Measurements from ENCODE around the gene DCC.

Gene DCC, protein sequence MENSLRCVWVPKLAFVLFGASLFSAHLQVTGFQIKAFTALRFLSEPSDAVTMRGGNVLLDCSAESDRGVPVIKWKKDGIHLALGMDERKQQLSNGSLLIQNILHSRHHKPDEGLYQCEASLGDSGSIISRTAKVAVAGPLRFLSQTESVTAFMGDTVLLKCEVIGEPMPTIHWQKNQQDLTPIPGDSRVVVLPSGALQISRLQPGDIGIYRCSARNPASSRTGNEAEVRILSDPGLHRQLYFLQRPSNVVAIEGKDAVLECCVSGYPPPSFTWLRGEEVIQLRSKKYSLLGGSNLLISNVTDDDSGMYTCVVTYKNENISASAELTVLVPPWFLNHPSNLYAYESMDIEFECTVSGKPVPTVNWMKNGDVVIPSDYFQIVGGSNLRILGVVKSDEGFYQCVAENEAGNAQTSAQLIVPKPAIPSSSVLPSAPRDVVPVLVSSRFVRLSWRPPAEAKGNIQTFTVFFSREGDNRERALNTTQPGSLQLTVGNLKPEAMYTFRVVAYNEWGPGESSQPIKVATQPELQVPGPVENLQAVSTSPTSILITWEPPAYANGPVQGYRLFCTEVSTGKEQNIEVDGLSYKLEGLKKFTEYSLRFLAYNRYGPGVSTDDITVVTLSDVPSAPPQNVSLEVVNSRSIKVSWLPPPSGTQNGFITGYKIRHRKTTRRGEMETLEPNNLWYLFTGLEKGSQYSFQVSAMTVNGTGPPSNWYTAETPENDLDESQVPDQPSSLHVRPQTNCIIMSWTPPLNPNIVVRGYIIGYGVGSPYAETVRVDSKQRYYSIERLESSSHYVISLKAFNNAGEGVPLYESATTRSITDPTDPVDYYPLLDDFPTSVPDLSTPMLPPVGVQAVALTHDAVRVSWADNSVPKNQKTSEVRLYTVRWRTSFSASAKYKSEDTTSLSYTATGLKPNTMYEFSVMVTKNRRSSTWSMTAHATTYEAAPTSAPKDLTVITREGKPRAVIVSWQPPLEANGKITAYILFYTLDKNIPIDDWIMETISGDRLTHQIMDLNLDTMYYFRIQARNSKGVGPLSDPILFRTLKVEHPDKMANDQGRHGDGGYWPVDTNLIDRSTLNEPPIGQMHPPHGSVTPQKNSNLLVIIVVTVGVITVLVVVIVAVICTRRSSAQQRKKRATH (N-terminal part only)

DNA sequence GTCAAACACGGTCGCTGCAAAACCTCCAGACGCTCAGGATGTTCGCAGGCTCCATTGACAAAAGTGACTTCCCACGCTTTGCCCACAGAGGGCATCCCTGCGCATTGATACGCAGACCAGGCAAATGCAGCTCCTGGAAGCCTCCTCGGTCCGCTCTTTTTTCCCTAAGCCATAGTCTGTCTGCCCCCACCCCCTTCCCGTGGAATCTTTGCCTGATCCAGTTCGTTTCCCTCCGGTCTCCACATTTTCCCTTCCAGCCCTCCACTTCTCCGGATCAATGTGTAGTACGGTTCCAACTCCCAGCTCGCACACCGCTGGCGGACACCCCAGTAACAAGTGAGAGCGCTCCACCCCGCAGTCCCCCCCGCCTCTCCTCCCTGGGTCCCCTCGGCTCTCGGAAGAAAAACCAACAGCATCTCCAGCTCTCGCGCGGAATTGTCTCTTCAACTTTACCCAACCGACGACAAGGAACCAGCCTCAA, at the start of gene DCC:
Gene DCC, plus strand, starts transcription at position 307 of the 481 bp plus-strand sequence. CDS start 591 bp downstream, outside the sequence.
- peak; percentile 1 for DNase-seq (ENCODE audit: low read depth, low spot score)
- no peak within 1 kb of the TSS for H3K27ac ChIP-seq

DNA sequence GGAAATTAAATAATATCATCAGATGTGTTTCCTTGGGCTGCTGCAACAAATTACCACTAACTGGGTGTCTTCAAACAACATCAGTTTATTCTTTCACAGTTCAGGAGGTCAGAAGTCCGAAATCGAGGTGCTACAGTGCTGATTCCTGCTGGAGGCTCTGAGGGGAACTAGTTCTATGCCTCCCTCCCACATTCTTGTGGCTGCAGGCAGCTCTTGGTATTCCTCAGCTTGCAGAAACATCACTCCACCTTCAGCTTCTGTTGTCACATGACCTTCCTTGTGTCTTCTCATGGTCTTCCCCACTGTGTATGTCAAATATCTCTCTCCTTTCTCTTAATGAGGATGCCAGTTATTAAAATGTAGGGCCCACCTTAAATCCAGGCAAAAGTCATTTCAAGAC, 29.3 kb upstream of the DCC start:
- DNase-seq (ENCODE audit: low read depth, low spot score) = no peak
- no peak overlapping the region for H3K27ac ChIP-seq

DNA sequence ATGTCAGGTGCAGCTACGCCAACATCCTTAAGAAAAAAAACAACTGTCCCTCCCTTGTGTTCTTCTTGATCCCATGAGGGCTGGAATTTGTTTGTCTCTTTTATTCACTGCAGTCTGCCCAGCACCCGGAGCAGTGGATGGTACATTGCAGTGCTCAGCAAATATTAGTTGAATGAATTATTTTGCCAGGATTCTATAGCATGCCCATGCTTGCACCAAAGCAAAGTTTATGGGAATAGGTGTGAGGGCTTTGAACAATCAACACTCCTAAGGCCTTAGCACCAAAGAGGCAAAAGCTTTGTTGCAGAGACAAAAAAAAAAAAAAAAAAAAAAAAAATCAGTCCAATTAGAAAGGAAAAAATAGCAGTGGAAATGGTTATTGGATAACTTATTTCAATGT, 28.7 kb upstream of the DCC start:
- no peak overlapping the region for H3K27ac ChIP-seq
- no peak for DNase-seq (ENCODE audit: low read depth, low spot score)

DNA sequence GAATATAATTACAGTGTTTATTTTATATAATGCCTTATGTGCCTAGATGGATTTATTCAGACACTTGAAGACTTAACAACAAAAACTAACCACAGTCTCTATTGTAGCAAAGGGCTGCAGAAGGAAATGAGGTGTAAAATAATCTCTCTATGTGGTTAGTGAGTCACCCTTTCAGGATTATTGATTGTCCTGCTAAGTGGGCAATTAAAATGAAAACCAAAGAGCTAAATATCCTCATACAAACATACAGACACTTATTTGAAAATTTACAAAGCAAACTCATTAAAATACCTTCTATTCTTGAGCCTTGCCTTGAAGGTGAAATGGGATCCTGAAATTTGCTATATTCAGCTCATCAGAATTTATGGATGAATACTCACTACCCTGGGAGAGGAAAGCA, 27.7 kb upstream of the DCC start:
- DNase-seq (ENCODE audit: low read depth, low spot score) = no peak
- H3K27ac ChIP-seq = peak overlapping the region; percentile 3

DNA sequence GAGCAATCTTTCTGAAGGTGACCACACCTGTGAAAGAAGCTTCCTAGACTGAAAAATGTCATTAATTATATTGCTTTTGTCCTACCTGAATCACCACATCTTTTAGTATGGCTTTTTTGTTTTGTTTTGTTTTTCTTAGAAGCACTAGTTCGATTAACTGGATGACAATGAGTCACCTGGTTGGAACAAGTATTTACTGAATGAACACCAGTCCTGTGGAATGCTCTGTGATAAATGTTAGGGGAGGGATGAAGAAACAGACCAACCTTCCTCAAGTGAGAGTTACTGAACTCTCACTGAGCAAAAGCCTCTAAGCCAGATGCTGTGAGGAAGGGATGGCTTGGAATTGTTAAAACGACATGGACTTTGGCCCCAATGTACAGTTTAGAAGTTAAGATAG, 26.8 kb upstream of the DCC start:
- H3K27ac ChIP-seq = peak overlapping the region; percentile 3
- DNase-seq (ENCODE audit: low read depth, low spot score) = no peak

DNA sequence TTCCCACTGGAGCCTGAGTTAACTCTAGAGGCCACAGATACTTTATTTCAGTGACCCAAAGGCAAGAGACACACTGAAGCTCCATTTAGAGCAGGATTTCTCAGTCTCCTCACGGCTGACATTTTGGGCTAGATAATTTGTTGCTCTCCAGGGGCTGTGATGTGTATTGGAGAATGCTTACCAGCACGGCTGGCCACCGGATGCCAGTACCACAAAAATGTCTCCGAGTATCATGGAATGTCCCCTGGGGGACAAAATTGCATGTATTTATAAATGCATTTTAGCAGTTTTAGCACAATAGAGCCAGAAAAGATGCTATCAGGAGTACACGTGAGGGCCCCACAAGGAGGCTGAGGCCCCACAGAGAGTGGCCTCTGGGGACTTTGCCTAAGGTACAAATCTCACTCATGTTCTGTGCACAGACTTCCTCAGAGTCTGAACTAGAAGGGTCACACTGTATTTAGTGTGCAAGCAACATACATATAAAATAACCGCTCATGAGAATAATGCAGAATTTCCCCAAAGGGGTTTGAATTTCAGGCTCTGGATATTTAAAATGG, 20.5 kb upstream of the DCC start:
- DNase-seq (ENCODE audit: low read depth, low spot score) = no peak
- no peak overlapping the region for H3K27ac ChIP-seq

DNA sequence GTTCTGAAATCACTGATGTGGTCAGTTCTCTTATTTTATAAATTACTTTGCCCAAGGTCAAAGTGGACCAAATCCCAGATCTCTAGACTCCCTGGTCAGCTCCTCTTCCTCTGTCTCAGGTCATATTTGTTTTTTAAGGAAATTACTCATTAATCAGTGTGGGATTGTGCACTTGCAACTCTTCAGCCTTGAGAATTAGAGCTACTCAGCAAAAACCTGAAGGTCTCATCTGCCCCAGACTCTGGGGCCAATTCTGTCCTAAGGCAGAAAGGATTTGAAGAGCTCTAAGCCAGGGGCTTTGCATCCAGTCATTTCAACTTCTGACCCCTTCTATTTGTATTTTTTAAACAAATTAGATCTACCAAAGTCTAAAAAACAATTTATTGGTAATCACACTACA, 17.7 kb upstream of the DCC start:
- no peak for DNase-seq (ENCODE audit: low read depth, low spot score)
- no peak overlapping the region for H3K27ac ChIP-seq

DNA sequence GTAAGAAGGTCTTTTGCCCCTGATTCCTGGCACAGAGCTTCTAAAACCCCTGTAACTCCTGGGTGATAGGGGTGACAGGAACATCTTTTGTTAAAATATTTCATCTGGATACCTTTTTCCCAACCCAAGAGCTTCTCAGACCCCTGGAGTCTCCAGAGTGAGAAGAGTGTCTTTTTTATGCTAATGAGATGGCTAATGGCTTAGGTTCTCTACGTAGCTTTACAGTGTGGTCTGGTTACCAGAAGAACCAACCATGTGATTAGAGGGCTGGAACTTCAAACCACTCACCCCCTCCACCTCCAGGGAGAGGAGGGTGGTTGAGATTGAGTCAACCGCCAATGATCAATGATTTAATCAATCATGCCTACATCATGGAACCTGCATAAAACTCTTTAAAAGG, 16.2 kb upstream of the DCC start:
- DNase-seq (ENCODE audit: low read depth, low spot score) = no peak
- no peak overlapping the region for H3K27ac ChIP-seq

DNA sequence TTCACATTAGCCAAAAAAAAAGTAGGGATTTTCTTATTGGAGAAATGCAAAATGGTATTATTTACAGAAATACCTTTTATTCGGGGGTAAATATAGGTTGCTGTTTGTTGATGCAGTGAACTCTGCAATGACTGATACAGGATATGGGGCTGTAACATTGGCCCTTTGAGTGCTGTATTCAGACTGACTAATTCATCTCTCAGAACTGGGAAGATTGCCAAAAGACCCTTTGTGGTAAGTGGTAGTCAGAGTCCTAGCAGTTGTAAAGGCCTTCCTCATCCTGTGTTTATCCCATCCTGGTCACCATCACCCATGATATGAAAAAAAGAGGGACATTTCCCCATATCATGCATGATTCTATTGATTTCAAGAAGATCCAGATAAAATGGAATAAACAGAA, 14.0 kb upstream of the DCC start:
- H3K27ac ChIP-seq = no peak overlapping the region
- no peak for DNase-seq (ENCODE audit: low read depth, low spot score)

DNA sequence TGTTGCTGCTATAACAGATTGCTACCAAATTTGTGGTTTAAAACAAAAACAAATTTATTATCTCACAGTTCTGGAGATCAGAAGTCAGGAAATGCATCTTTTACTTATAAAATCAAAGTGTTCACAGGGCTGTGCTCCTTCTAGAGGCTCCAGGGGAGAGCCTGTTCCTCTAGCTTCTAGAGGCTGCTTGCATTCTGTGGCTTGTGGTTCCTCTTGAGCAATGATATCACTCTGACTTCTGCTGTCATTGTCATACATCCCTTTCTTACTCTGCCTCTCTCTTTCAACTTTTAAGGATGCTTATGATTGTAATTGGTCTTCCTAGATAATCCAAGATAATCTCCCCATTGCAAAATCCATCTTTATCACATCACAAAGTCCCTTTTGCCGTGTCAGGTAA, 6.1 kb upstream of the DCC start:
- H3K27ac ChIP-seq = no peak overlapping the region
- no peak for DNase-seq (ENCODE audit: low read depth, low spot score)

DNA sequence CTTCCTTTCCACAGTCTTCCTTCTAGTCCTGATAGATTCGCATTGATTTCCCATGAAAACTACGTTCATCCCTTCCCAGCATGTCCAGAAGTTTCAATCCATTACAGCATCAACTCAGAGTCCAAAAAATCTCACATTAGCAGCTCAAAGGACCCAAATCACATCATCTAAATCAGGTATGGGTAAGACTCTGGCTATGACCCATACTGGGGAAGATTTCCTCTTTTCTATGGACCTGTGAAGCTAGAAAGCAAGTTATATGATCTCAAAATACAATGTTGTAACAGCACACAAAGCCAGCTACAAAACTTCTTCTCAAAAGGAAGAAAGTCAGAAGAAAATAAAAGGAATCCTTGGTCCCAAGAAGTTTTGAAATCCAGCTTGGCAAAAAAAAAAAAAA, 5.7 kb upstream of the DCC start:
- DNase-seq (ENCODE audit: low read depth, low spot score) = no peak
- no peak overlapping the region for H3K27ac ChIP-seq

DNA sequence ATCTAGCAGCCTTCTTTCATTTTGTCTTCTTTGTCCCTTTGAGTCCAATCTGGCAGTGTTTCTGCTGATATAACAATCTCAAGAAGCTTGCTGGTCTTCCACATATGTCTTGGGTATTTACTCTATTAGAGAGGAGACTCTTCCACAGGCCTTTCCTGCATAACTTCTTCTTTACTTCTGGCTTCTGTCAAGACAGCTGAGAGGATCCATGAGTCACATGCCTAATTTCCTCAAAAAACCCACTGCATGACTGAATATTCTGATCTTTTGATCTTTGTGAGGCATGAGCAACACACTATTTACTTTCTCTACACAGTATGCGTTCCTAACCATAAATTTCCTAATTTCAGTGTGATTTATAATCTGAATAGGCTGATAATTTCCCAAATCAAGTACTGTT, 5.1 kb upstream of the DCC start:
- no peak overlapping the region for H3K27ac ChIP-seq
- no peak for DNase-seq (ENCODE audit: low read depth, low spot score)

DNA sequence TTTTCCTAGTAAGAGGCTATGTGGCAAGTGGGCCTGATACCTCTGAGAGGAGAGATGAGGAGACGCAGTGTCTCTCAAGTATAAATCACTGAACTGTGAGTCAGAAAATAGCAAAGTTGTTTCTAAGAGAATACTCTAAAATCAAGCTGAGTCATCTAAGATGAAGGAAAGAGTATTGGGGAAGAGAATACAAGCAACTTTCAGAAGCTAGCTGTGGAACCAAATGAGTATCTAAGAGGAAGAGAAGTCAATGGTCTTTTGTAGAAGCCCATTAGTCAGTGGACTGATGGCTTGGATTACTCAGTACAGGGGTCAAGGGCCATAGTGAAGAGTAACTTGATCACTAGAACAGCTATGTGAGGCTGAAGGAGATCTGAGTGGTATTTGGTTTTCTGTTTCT, 2.7 kb upstream of the DCC start:
- H3K27ac ChIP-seq = no peak overlapping the region
- DNase-seq (ENCODE audit: low read depth, low spot score) = no peak

DNA sequence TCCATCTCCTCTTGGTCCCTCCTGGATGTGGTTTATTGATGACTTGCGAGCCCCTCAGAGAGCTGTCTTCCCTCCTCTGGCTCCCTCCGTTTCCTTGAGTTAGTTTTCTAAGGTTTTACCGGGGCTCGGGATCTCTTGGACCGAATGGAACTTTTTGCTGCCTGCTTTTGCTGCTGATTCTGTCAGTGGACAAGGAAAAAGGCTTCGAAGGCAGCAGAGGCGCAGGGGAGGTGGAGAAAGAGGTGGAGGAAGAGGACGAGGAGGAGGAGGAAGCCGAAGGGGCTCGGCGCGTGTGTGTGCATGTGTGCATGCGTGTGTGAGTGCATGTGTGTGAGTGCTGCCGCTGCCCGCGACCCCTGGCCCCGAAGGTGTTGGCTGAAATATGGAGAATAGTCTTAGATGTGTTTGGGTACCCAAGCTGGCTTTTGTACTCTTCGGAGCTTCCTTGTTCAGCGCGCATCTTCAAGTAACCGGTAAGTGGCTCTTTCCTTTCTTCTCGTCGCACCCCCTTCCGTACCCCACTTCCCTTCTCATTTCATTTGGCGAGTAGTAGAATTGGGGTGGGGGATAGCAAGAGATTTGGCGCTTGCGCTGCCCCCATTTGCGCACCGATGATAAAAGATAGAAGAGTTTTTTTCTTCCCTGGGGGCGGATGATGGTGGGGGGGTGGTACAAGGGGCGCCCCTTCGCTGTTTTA, 557 bp downstream of the DCC start:
- DNase-seq (ENCODE audit: low read depth, low spot score) = no peak
- H3K27ac ChIP-seq = no peak overlapping the region

DNA sequence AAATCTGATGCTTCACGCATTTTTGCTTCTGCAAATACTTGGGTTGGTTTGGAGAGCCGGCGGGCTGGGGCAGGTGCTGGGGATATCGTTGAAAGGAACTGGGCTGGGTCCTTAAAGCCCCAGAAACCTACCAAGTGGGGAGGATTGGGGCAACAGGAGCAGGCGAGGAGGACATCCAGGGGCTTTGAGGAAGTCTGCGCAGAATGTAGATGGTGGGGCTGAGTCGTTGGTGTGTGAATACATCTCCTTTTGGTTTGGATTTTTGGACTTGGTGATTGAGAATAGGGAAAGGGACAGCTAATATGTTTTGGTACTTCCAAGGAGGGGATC, 1.1 kb downstream of the DCC start:
- H3K27ac ChIP-seq = no peak overlapping the region
- DNase-seq (ENCODE audit: low read depth, low spot score) = no peak

DNA sequence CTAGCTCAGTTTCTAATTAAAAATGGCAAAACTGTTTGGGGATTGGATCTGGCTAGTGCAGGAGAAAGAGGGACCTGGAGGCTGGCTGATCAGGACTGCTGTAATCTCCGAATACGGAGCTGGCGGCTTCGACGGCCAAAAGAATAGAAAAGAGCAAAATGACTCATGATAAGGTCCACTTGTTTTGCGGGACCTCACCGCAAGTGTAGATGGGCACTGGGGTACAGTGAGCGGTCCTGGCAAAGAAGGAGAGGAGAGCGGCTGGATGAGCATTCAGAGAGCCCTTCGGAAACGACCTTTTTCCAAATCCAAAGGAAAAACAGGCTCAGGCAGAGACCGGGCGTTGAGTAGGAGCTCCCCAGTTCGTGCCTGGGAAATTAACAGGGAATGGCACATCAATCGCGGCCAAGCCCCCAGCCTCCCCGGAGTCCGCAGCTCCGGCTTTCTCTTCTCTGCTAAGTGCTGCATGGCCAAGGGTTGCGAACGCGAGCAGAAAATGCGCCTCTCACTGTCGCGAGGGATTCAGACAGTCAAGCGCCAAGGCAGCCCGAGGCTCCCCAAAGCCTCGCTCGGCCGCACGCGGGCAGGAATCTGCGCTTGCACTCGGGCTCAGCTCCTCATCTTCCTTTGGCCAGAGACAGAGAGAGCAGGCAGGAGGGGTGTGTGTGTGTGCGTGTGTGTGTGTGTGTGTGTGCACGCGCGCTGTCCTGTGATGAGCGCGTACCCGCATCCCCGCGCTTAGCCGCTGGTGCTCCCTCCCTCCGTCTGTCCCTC, 1.8 kb downstream of the DCC start:
- no peak overlapping the region for H3K27ac ChIP-seq
- no peak for DNase-seq (ENCODE audit: low read depth, low spot score)

DNA sequence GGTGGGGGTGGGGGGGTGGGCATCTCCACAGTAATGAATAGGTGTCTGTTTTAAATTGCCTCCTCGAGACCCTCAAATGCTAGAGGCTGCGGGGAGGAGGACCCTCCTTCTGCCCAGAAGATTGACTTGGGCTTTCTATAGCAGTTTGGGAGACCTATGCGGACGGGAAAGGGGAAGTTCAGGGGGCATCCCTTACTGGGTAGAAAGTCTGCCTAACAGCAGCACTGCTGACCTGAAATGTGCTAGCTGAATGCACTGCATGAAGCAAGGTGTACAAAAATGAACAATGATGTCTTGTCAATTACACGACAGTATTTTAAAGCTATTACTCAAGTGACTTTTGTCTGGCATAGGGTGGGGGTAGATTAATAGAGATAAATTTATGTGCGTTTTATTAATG, 2.5 kb downstream of the DCC start:
- H3K27ac ChIP-seq = no peak overlapping the region

DNA sequence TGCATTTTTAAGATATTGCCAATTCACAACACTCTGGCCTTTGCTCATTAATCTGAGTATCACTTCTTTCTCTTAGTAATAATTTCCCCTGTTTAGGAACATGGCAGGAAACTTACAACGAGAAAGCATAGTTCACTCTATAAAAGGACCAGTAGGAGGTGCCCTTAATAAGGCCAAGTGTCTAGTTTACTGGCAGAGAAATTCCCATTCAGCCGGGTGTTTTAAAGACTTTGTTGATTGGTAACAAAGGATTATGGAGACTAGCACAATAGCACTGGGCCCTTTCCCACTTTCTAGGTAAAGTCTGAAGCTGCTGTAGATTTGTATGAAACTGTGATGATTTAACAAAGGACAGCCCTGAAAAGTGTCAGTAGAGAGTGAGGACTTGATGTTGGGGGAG, 3.1 kb downstream of the DCC start:
- no peak overlapping the region for H3K27ac ChIP-seq
- no peak for DNase-seq (ENCODE audit: low read depth, low spot score)

More for the DNA sequence above, 2.5 kb downstream of the DCC start:
- DNase-seq (ENCODE audit: low read depth, low spot score) = no peak

DNA sequence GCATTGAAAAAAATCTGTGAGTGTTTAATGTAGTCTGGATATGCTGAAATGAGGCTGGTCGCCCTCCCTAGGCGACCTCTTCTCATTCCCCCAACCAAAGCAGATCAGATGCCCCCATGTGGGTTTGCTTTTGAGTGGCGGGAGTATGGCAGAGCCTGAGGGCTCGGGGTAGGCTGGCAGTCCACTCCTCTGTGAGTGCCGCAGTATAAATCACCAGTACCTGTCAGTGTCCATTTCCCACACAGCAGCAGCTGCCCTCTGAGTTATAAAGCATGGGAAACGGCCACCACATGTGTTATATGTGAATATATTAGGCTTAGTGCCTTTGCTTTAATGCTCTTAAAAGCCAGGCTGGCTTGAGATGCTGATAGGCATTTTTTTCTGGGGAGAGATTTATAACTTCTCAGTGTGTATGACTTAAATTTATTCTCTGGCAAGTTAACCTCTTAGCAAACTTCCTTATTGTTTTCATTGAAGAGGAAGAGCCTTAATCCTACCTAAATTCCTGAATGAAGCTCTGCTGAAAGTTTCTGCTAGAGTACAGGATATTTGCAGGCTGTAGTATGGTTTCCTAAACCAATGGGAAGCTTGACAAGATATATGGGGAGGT, 3.8 kb downstream of the DCC start:
- no peak for DNase-seq (ENCODE audit: low read depth, low spot score)

More for the DNA sequence above, 3.8 kb downstream of the DCC start:
- H3K27ac ChIP-seq = no peak overlapping the region

Measured in epithelial cell of prostate (primary cell).